ENCODE data around the gene TMEFF1.
A peak's percentile ranks its signal among the peaks of the same experiment; 100 is the strongest.

The TMEFF1 gene

DNA sequence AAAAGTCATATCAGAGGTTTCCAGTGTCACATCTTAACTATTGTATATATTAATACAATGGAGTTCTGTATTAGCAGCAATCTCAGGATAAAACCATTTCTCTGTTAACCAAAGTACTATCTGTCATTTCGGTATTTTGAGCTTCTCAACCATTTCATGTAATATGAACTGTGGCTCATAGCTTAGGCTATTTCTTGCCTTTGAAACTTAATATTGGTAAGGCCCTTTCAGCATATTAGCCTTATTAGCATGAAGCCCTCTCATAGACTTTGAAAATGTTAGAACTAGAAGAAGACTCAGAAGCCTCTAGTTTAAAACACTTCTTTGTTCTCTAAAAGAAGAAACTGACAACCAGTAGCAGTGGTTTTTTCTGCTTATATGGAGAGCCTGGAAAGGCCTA, 105.7 kb downstream of the TMEFF1 start:
- DNase-seq: no peak

- DNase-seq: no peak
These were observed 106.7 kb downstream of the TMEFF1 start for GRCh38 chr9:100579665-100580064.

GRCh38 chr9:100580257-100580656, 107.3 kb downstream of the TMEFF1 start:
- DNase-seq: no peak

- no peak for DNase-seq
These were observed 108.1 kb downstream of the TMEFF1 start for GRCh38 chr9:100581081-100581480.

- no peak for DNase-seq
These were observed 108.7 kb downstream of the TMEFF1 start for GRCh38 chr9:100581661-100582060.

GRCh38 chr9:100583014-100583802, 110.3 kb downstream of the TMEFF1 start:
- DNase-seq: no peak

GRCh38 chr9:100584951-100585350, 112.0 kb downstream of the TMEFF1 start:
- no peak for DNase-seq

- DNase-seq: no peak
These were observed 113.1 kb downstream of the TMEFF1 start for GRCh38 chr9:100586093-100586492.

DNA sequence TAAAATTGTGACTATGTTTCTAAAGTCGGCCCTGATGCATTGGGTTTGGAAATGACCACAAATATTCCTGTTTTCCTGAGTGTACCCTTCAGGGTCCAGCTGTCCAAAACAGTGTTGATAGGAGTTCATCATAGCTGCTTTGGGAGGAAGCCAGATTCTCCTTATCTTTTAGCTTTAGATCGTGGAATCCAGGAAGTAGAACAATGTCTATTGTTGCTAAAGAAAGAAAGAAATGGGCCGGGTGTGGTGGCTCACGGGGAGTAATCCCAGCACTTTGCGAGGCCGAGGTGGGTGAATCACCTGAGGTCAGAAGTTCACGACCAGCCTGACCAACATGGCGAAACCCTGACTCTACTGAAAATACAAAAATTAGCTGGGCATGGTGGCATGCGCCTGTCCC, 114.4 kb downstream of the TMEFF1 start:
- no peak for DNase-seq

- DNase-seq: no peak
These were observed 116.6 kb downstream of the TMEFF1 start for GRCh38 chr9:100589582-100589981.

DNA sequence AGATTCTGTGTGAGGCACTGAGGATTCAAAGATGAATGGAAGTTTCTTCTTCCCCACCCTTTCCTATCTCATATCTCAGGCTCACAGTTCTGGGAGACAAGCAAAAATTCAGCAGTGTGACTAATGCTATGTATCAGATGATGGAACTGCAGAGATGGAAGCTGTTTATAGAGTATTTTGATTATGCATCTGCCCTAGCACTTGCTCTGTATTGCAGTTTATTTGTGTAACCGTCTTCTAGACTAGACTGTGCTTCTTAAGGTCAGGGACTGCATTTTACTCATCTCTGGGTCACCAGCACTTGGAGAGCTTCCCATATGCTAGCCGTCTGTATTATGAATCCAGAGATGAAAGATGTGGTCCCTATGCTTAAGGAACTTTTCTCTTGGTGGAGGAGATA, 117.5 kb downstream of the TMEFF1 start:
- no peak for DNase-seq

DNA sequence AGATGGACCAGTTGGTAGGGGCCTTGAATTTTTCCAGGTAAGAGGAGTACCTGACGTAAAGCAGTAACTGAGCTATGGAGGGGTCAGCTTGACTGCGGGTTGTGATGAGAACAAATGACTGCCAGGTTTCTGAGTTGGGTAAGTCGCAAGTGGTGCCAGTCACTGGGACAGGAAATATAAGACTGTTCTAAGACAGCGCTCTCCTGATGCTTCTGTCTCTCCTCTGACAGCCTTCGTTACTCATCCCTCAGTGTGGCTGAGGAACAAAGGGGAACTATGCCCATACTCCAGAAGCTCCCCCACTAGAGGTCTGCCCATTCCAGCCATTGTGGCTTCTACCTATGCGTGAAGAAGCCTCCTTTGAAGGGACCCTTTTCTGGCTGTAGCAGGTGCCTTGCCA, 118.2 kb downstream of the TMEFF1 start:
- DNase-seq: no peak

DNA sequence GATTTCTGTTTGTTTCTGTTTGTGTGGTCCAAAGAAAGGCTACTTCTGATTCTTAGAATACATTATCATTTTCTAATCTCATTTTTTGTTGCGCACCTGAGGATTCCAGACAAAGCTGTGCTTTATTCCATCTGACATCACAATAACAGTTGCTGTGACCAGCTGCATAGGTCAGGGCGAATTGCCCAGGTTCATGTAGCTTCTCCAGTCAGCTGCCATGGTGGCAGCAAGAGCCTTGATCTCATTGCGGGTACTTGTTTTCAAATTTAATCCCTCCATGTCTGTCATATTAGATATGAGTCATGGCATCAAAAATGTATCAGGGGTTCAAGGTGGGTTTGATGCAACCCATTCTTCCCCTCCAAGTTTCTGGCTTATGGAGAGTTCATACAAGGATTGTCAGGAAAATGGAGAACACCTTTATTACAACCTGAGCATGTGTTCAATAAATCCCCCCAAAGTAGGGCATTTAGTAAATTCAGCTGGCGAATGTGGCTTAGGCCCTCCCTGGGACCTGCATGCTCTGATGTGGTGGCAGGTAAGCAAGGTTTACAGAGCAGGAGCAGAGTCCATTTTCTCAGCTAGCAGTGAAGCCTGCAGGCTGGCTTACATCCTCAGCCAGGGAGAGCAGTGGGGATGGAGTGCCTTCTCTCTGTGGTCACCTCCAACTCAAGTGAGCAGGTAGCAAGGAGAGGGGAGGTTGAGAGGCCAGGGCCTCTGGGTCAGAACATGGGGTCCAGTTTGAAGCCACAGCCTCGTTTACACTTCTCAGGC, 118.9 kb downstream of the TMEFF1 start:
- no peak for DNase-seq

- DNase-seq: peak; percentile 52
These were observed 122.6 kb downstream of the TMEFF1 start for GRCh38 chr9:100595391-100596199.

DNA sequence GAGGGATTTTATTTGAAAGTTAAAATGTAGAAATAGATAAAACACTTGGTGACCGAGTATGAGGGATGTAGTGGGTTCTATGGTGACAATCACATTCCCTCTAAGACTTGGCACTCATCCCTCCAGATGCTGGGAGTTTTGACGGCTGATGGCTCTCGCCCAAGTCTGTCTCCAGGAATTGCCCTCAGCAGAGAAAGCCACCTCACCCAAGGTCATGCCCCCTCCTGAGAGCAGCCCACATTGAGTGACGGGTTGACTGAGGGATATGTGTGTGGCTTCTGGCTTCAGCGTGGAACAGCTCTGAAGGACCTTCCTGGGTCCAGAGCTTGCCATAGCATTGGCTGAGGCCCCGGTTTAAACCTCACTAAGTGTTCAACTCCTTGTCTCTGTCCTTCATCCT, 124.3 kb downstream of the TMEFF1 start:
- DNase-seq: no peak

- peak; percentile 73 for DNase-seq
These were observed 125.7 kb downstream of the TMEFF1 start for GRCh38 chr9:100598641-100599145.

DNA sequence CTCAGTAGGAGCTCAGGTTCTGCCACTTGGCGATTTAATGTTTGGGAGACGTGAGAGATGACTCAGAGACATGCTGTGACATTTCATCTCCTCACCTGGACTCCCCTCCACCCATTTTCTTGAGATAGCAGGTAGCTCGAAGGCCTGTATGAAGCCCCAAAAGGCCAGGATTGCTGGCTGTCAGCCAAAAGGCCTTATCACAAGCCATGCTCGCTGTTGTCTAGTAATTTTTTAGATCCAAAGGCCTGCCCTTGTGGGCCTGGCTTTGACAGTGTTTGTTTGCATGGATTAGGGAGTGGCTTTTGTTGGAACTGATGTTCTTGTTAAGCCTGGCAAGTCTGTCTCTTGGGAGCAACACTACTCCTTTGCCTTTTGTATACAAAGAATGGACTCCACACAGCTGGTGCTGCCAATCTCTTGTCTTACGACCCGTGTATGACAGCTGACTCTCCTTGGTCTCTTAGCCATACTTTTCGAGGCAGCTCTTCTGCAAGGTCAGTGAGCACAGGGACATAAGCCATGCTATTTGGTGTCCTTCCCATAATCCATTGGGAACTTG, 127.7 kb downstream of the TMEFF1 start:
- no peak for DNase-seq

- DNase-seq: peak; percentile 78
These were observed 128.3 kb downstream of the TMEFF1 start for GRCh38 chr9:100601216-100601615.

DNA sequence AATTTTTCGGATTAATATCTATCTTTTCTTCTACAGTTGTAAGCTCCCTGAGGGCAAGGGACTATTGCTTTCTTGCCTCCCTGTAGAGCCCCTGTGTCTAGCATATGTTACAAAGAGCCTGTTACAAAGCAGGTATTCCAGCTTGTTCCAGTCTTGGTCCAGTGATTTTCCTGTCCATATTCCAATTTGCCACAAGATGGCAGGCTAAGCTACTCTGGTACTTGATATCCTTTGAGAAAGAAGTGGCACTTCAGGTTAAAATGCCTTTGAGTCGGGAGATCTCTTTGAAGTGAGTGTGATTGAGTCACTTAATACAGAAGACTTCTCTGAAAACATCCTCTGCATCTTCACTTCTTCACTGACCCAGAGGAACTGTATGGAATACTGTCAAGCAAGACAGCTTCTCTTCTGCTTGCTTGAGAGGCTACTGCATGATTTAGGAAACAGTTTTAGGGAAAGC, 129.4 kb downstream of the TMEFF1 start:
- DNase-seq: peak; percentile 80

GRCh38 chr9:100605405-100605804, 132.5 kb downstream of the TMEFF1 start:
- no peak for DNase-seq

DNA sequence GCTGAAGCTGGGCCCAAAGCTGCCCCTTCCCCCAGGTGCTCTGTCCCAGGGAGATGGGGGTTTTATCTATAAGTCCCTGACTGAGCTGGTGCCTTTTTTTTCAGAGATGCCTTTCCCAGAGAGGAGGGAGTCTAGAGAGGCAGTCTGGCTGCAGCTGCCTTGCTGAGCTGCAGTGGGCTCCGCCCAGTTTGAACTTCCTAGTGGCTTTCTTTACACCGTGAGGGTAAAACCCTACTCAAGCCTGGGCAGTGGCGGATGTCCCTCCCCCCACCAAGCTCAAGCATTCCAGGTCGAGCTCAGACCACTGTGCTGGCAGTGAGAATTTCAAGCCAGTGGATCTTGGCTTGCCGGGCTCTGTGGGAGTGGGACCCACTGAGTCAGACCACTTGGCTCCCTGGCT, 146.2 kb downstream of the TMEFF1 start:
- no peak for DNase-seq

GRCh38 chr9:100619665-100620064, 146.7 kb downstream of the TMEFF1 start:
- DNase-seq: no peak

- no peak for DNase-seq
These were observed 151.0 kb downstream of the TMEFF1 start for GRCh38 chr9:100623969-100624368.

All from NCI-H2029 treated with DMSO at 0.1 percent for 48 hours (cell line).